Endothelial cell of umbilical vein (primary cell): ENCODE measurements around the gene ASL. TPM values are rescaled to one million over a fixed set of nuclear protein-coding genes. Genes with fewer than 3 reads are reported as not detected.
"Not testable (repeated sequence)": the region's sequence is repeated elsewhere in the genome, so short reads cannot be mapped to it uniquely, and the experiment has no call there.

Experiments used
- BruUV-seq: library from RNA; stranded (reverse); fragments of 400-500 nt; replicated peaks from 2 replicates; lab custom pipeline; 2021; lab: Mats Ljungman, UMichigan
- CTCF ChIA-PET: fragments of 300-600, 350-600 bp; sonication (Branson Sonifier 250); formaldehyde crosslinking; loops from one replicate; lab custom pipeline; 2021; ENCODE audit warnings: antibody characterized with exemption, inconsistent platforms; lab: Charles Lee
- POLR2A ChIA-PET: fragments of 300-600, 350-600 bp; sonication (Branson Sonifier 250); formaldehyde crosslinking; loops from one replicate; lab custom pipeline; 2021; ENCODE audit warnings: antibody characterized with exemption, inconsistent platforms; lab: Charles Lee
- DNase-seq: peaks from one replicate; pipeline ENCODE4 v3.0.0-alpha.2; 2011; ENCODE audit warnings: low read depth, low spot score
- FAIRE-seq: peaks from 2 replicates; lab custom pipeline; 2011; peaks lifted over from hg19 to GRCh38; lab: Jason Lieb, UNC
- H2AFZ ChIP-seq: 2 replicates; pipeline ENCODE4 v1.6.0; 2012; ENCODE audit warnings: low read depth, low read length, control low read depth, inconsistent platforms
- H3K27ac ChIP-seq: 2 replicates; pipeline ENCODE4 v1.5.1; 2011; ENCODE audit warnings: low read depth, mild to moderate bottlenecking, control low read depth, low read length, moderate library complexity; ENCODE audit not compliant: insufficient read depth
- H3K27me3 ChIP-seq, 2 experiments: 2 replicates each; pipeline versions ENCODE4 v1.6.0 to v1.6.1; 2011; ENCODE audit warnings: low read length in 2 of 2, mixed read lengths in 1 of 2; ENCODE audit not compliant: control insufficient read depth in 2 of 2, insufficient read depth in 2 of 2
- H3K36me3 ChIP-seq, 2 experiments: 2 replicates in 1 of 2; 3 replicates in 1 of 2; pipeline ENCODE4 v1.5.1; 2011; ENCODE audit warnings: low read length in 2 of 2, mild to moderate bottlenecking in 1 of 2, moderate library complexity in 1 of 2; ENCODE audit not compliant: control insufficient read depth in 2 of 2, insufficient read depth in 2 of 2; ENCODE audit errors: extremely low read depth in 1 of 2
- H3K4me1 ChIP-seq: 3 replicates; pipeline ENCODE4 v1.5.1; 2011; ENCODE audit warnings: mild to moderate bottlenecking, low read length; ENCODE audit not compliant: control insufficient read depth, insufficient read depth; ENCODE audit errors: extremely low read depth
- H3K4me2 ChIP-seq: 2 replicates; pipeline ENCODE4 v1.6.1; 2011; ENCODE audit warnings: low read length, control low read depth, mixed read lengths; ENCODE audit not compliant: insufficient read depth
- H3K4me3 ChIP-seq, 3 experiments: fragments of 200-600 bp in 1 of 3; sonication (generic), shearing (Covaris generic) in 1 of 3; replicated peaks in 1 of 3; 2 replicates each; pipeline ENCODE4 v1.5.1; 2011 to 2016; ENCODE audit warnings: control low read depth in 3 of 3, low read length in 3 of 3, mild to moderate bottlenecking in 2 of 3, inconsistent platforms in 1 of 3, low read depth in 1 of 3, moderate library complexity in 1 of 3; ENCODE audit not compliant: insufficient read depth in 1 of 3
- H3K79me2 ChIP-seq: 2 replicates; pipeline ENCODE4 v1.6.0; 2012; ENCODE audit warnings: low read length, inconsistent platforms; ENCODE audit not compliant: control insufficient read depth, insufficient read depth
- H3K9ac ChIP-seq: replicated peaks from 2 replicates; pipeline ENCODE3; 2011; ENCODE audit warnings: low read length, control low read depth; ENCODE audit not compliant: insufficient read depth; ENCODE audit errors: extremely low read depth
- H3K9me1 ChIP-seq: replicated peaks from 3 replicates; pipeline ENCODE4 v1.6.0; 2011; ENCODE audit warnings: mild to moderate bottlenecking, low read length; ENCODE audit not compliant: control insufficient read depth, insufficient read depth; ENCODE audit errors: extremely low read depth
- H3K9me3 ChIP-seq: replicated peaks from 2 replicates; pipeline ENCODE4 v1.5.1; 2012; ENCODE audit warnings: low read length, inconsistent platforms; ENCODE audit not compliant: control insufficient read depth, insufficient read depth
- H4K20me1 ChIP-seq: replicated peaks from 2 replicates; pipeline ENCODE3; 2011; ENCODE audit warnings: mild to moderate bottlenecking, low read length; ENCODE audit not compliant: control insufficient read depth, insufficient read depth; ENCODE audit errors: extremely low read depth
- EZH2 ChIP-seq: IDR thresholded peaks from 2 replicates; pipeline ENCODE4 v1.6.1; 2012; ENCODE audit warnings: borderline replicate concordance, low read depth, mild to moderate bottlenecking, moderate library complexity, low read length, inconsistent platforms; ENCODE audit not compliant: severe bottlenecking
- GATA2 ChIP-seq: IDR thresholded peaks from 2 replicates; pipeline ENCODE4 v1.7.0; 2011; ENCODE audit warnings: low read depth, mild to moderate bottlenecking, moderate library complexity, mixed read lengths, low read length; ENCODE audit not compliant: insufficient read length, insufficient read depth
- MAX ChIP-seq: IDR thresholded peaks from 2 replicates; pipeline ENCODE4 v1.6.1; 2011; ENCODE audit not compliant: insufficient read depth, insufficient read length
- MYC ChIP-seq: IDR thresholded peaks from one replicate; pipeline ENCODE4 v1.6.1; 2011; ENCODE audit warnings: mild to moderate bottlenecking, low read depth, low read length
- POLR2A ChIP-seq: IDR thresholded peaks from 2 replicates; pipeline ENCODE4 v1.6.1; 2012; ENCODE audit warnings: low read depth, mild to moderate bottlenecking, control low read depth, low read length
- POLR2AphosphoS5 ChIP-seq: IDR thresholded peaks from 2 replicates; pipeline ENCODE4 v1.6.1; 2012; ENCODE audit warnings: low read depth, mild to moderate bottlenecking, control low read depth, low read length, moderate library complexity; ENCODE audit not compliant: insufficient read depth
- dilution Hi-C: fragments of 300-500 bp; cut with MboI; formaldehyde crosslinking; loops from one replicate; pipeline ENCODE4 v1.15.0; 2019; ENCODE audit warnings: low sequenced_read_pairs; ENCODE audit not compliant: extremely low pct_ligation_motif_present
- intact Hi-C: fragments of 100-400 bp; cut with micrococcal nuclease; formaldehyde crosslinking; loops from one replicate; pipeline ENCODE4 v1.10.0; 2022
- polyA plus RNA-seq, 4 experiments: library from polyadenylated mRNA; depleted of rRNA in 3 of 4; stranded (reverse) in 3 of 4; unstranded in 1 of 4; fragments of >200 nt; gene quantifications; 2 replicates each; pipeline versions ENCODE4 v1.2.1 to v1.2.3, GENCODE V29; 2011 to 2012; ENCODE audit warnings: missing spikeins in 1 of 4
- total RNA-seq: library from RNA; stranded (reverse); gene quantifications from 2 replicates; pipeline ENCODE4 v1.2.3, GENCODE V29; 2021
- TF ChIP-seq, protein P1 (sequence below), 2 donors: IDR thresholded peaks; 1 replicate in 1 of 2; 2 replicates in 1 of 2; pipeline ENCODE4 v1.5.1; 2011; ENCODE audit warnings: low read length in 2 of 2, mild to moderate bottlenecking in 2 of 2, moderate library complexity in 2 of 2, control low read depth in 1 of 2, inconsistent platforms in 1 of 2, low read depth in 1 of 2; ENCODE audit not compliant: insufficient read depth in 1 of 2; ENCODE audit errors: extremely low read depth in 1 of 2

ASL gene
- total and polyA plus RNA-seq, 2 donors (not counting 3 experiments of a cell fraction or from before 2014, with no cell fraction given) = 50.5 to 57.8 TPM

GRCh38 chr7:66114743-66115649 is 39.4 kb downstream of the ASL start, which contains the start of gene CRCP:
Gene CRCP (plus strand): TSS chr7:66114847. CDS start chr7:66114963, 116 bp downstream.
- POLR2A ChIA-PET = interaction anchor here (0.6 to 1.4 kb wide), 5 partner anchors 10 to 86 kb away, joined by 3 to 4 read pairs (median 4); no protein-coding TSS in a partner anchor
- FAIRE-seq (peak; percentile 97), DNase-seq (peak; percentile 84)
- Histone ChIP-seq H3K9ac (peak within 1 kb of the TSS; percentile 91), H3K79me2 (peaks cover 52% of the 10 kb centered on the region), H3K9me1 (no peaks in the 10 kb centered on the region), H3K4me2 (peak within 1 kb of the TSS; percentile 98), H3K4me3 (peak within 1 kb of the TSS; percentile 74 to 88 (median 87)), H3K9me3 (no peaks in the 10 kb centered on the region), H4K20me1 (no peaks in the 10 kb centered on the region), H3K36me3 (peaks cover 0 to 3% of the 10 kb centered on the region in 2 experiments), H3K4me1 (peaks cover 10% of the 10 kb centered on the region), H2AFZ (peak within 1 kb of the TSS; percentile 71), H3K27ac (peak within 1 kb of the TSS; percentile 73), H3K27me3 (no peaks in the 10 kb centered on the region)
- CTCF ChIA-PET = interaction anchor here (0.7 to 1.7 kb wide), 6 partner anchors 15 to 393 kb away, joined by 3 to 9 read pairs (median 4); no protein-coding TSS in a partner anchor
- intact Hi-C loops (loop anchor here (10.0 kb wide), 1 partner anchor 380 kb away; no protein-coding TSS in a partner anchor), dilution Hi-C loops (no loop called here)
- TF ChIP-seq POLR2AphosphoS5 = peak; percentile 87
- TF ChIP-seq GATA2 = no peak
- TF ChIP-seq MAX = peak; percentile 90
- no peak for TF ChIP-seq EZH2
- TF ChIP-seq POLR2A = peak; percentile 79
- TF ChIP-seq, protein P1, sequence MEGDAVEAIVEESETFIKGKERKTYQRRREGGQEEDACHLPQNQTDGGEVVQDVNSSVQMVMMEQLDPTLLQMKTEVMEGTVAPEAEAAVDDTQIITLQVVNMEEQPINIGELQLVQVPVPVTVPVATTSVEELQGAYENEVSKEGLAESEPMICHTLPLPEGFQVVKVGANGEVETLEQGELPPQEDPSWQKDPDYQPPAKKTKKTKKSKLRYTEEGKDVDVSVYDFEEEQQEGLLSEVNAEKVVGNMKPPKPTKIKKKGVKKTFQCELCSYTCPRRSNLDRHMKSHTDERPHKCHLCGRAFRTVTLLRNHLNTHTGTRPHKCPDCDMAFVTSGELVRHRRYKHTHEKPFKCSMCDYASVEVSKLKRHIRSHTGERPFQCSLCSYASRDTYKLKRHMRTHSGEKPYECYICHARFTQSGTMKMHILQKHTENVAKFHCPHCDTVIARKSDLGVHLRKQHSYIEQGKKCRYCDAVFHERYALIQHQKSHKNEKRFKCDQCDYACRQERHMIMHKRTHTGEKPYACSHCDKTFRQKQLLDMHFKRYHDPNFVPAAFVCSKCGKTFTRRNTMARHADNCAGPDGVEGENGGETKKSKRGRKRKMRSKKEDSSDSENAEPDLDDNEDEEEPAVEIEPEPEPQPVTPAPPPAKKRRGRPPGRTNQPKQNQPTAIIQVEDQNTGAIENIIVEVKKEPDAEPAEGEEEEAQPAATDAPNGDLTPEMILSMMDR (IDR thresholded peaks at IDR 0.05; ENCODE audit: extremely low read depth in 1 of 2, insufficient read depth in 1 of 2, low read depth in 1 of 2, low read length in 2 of 2) = peak; percentile 32 to 50
- TF ChIP-seq MYC = peak; percentile 81
- TSS peak; percentile 62 for BruUV-seq

GRCh38 chr7:66116680-66117420 is 41.2 kb downstream of the ASL start:
- H3K4me2 ChIP-seq, POLR2A ChIA-PET, H3K4me1 ChIP-seq, H3K36me3 ChIP-seq, H3K27ac ChIP-seq, H3K27me3 ChIP-seq, CTCF ChIA-PET, H4K20me1 ChIP-seq, H3K9me3 ChIP-seq, H2AFZ ChIP-seq, BruUV-seq, H3K4me3 ChIP-seq, DNase-seq, dilution Hi-C loops, H3K9me1 ChIP-seq, FAIRE-seq, H3K9ac ChIP-seq: not testable (repeated sequence)
- intact Hi-C loops = loop anchor here (10.0 kb wide), 1 partner anchor 378 kb away; no protein-coding TSS in a partner anchor
- H3K79me2 ChIP-seq = peaks cover 67% of the 10 kb centered on the region
